ENCODE data around the gene SLC5A11. TPM values are rescaled to one million over a fixed set of nuclear protein-coding genes. Genes with fewer than 3 reads are reported as not detected.
"Not testable (repeated sequence)": the region's sequence is repeated elsewhere in the genome, so short reads cannot be mapped to it uniquely, and the experiment has no call there.

The SLC5A11 gene
- total RNA-seq, 2 donors from 2014 or later = 0.81 to 2.4 TPM

DNA sequence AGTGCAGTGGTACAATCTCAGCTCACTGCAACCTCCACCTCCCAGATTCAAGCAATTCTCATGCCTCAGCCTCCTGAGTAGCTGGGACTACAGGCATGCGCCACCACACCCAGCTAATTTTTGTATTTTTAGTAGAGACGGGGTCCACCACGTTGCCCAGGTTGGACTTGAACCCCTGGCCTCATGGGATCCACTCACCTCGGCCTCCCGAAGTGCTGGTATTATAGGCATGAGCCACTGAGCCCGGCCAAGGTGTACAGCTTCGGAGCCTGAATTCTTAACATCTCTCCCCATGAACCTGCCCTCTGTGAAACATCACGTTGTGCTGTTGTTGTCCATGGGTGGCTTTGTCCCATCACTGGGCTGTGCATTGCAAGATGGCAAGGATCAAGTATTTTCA is 11.1 kb downstream of the SLC5A11 start:
- H3K27me3 Mint-ChIP-seq = peaks cover 0 to 11% of the 10 kb centered on the region in 2 donors
- not testable (repeated sequence) for H3K9me3 Mint-ChIP-seq; H3K4me1 Mint-ChIP-seq (ENCODE audit: low read depth in 2 of 2); H3K4me3 Mint-ChIP-seq; H3K27ac Mint-ChIP-seq; H3K36me3 Mint-ChIP-seq; DNase-seq (ENCODE audit: low spot score); ATAC-seq

DNA sequence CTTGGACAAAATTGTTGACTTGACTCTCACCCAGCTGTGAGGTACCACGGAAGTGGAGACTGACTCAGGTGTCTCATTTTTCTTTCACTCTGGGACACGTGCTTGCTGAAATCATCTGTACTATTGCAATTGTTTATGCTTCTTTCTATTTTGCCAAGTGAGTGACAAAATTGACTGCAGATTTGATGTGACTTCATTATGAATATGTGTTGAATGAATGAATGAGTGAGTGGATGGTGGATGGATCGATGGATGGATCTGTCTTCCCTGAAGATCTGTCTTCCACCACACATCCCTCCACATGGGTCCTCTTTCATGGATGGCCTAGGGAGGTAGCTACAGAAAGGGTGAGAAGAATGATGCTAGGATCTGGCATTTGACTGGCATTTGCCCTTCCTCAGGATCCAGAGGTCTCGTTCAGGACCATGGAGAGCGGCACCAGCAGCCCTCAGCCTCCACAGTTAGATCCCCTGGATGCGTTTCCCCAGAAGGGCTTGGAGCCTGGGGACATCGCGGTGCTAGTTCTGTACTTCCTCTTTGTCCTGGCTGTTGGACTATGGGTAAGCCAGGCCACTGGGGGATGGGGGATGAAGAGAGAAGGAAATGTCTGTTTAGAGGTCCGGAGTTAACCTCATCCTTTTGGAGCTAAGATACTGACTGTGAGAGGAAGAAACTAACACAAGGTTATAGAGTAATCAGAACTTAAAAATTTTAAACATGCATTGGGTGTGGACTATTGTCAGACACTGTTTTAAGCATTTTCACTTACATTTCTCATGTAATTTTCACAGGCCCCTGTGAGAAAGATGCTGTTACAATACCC is 12.7 kb downstream of the SLC5A11 start:
- no peak for DNase-seq (ENCODE audit: low spot score)
- H3K4me3 Mint-ChIP-seq = no peak overlapping the region
- no peak for ATAC-seq
- H3K9me3 Mint-ChIP-seq = no peaks in the 10 kb centered on the region
- H3K27ac Mint-ChIP-seq = no peak overlapping the region
- H3K27me3 Mint-ChIP-seq = peaks cover 0 to 11% of the 10 kb centered on the region in 2 donors
- H3K36me3 Mint-ChIP-seq = no peaks in the 10 kb centered on the region
- no peaks in the 10 kb centered on the region for H3K4me1 Mint-ChIP-seq (ENCODE audit: low read depth in 2 of 2)

DNA sequence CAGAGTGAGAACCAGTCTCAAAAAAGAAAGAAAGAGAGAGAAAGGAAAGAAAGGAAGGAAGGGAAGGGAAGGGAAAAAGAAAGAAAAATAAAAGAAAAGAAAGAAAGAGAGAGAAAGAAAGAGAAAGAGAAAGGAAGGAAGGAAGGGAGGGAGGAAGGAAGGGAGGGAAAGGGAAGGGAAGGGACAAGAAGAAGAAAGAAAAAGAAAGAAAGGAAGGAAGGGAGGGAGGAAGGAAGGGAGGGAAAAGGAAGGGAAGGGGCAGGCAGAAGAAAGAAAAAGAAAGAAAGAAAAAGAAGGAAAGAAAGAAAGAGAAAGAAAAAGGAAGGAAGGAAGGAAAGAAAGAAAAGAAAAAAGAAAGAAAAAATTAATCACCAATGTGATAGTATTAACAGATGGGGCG is 15.7 kb downstream of the SLC5A11 start:
- H3K4me1 Mint-ChIP-seq (ENCODE audit: low read depth in 2 of 2) = no peaks in the 10 kb centered on the region
- no peak for ATAC-seq
- H3K36me3 Mint-ChIP-seq = peaks cover 13% of the 10 kb centered on the region
- H3K9me3 Mint-ChIP-seq = no peaks in the 10 kb centered on the region
- H3K4me3 Mint-ChIP-seq = no peak overlapping the region
- DNase-seq (ENCODE audit: low spot score) = no peak
- H3K27ac Mint-ChIP-seq = no peak overlapping the region
- peaks cover 5 to 11% of the 10 kb centered on the region in 2 donors for H3K27me3 Mint-ChIP-seq

DNA sequence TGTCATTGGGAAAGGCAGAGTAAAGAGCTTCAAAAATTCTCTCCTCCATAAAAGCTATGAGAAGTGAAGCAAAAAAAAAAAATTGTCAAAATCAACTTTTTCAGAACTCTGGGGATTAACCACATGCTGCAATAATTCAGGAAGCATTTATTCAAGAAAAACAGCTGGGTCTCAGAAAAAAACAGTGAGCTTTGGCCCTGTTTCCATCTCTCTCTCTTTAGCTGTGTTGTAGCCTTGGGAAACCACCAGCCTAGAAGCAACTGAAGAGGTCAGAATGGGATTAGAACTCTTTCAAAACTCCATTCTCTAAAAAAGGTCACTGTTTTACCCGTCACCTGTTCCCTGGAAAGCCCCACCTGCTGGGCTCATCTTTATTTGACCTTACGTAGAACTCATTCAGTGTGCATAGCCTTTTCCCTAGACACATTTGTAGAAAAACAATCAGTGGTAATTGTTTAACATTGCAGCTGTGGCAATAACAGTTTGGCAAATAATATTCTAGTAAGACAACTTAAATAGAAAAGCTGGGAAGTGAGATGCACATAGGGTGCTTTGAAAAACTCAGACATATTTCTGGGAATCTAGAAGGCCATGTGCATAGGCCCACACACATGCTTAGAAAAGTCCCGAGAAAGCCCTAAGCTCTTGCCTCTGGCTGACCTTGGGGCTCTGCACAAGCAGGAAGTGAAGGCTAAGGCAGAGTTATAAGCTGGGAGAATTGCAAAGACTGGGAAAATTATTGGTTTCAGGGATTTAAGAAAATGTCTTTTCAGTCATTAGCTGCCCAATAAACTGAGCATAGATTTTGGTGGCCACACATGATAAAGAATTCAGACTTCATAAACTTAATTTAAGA is 18.0 kb downstream of the SLC5A11 start:
- H3K27ac Mint-ChIP-seq = no peak overlapping the region
- DNase-seq (ENCODE audit: low spot score) (no peak), ATAC-seq (no peak)
- no peak overlapping the region for H3K4me3 Mint-ChIP-seq
- peaks cover 5% of the 10 kb centered on the region in 2 donors for H3K27me3 Mint-ChIP-seq
- no peaks in the 10 kb centered on the region for H3K9me3 Mint-ChIP-seq
- peaks cover 13% of the 10 kb centered on the region for H3K36me3 Mint-ChIP-seq
- H3K4me1 Mint-ChIP-seq (ENCODE audit: low read depth in 2 of 2) = no peaks in the 10 kb centered on the region

DNA sequence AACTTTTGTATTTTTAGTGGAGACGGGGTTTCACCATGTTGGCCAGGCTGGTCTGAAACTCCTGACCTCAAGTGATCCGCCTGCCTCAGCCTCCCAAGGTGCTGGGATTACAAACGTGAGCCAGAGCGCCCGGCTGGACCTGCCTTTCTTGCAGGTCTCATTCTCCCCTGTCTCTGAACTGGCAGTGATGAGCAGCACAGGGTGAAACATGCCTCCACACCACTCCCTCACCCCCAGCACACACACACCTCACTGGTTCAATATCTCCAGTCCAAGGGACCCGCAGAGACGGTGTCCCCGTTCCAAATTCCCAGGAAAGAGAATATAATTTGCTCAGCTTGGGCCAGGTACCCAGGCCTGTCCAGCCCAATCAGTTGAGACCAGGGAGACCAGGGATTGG is 23.3 kb downstream of the SLC5A11 start:
- DNase-seq (ENCODE audit: low spot score) (no peak), ATAC-seq (no peak)
- Mint-ChIP-seq H3K9me3 (no peaks in the 10 kb centered on the region), H3K4me3 (no peak overlapping the region), H3K27me3 (peaks cover 3 to 4% of the 10 kb centered on the region in 2 donors), H3K4me1 (ENCODE audit: low read depth in 2 of 2) (no peaks in the 10 kb centered on the region), H3K27ac (no peak overlapping the region), H3K36me3 (peaks cover 8% of the 10 kb centered on the region)

DNA sequence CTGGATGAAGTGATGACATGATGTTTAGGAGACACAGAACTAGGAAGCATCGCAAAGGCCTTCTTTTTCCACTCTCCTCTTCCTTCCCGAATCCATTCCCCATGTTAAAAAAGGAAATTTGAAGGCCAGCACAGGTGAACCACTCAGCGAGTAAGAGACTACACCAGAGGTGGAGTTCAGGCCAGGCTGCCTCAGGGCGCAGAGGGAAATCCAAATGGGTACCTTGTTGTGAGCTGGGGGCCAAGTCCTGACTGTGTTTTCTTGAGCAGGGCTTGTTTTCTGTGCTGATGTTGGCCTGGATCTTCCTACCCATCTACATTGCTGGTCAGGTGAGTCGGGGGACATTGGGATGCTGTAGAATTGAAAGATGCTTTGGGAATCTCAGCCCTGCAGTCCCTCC is 26.1 kb downstream of the SLC5A11 start:
- Mint-ChIP-seq H3K4me3 (no peak overlapping the region), H3K9me3 (no peaks in the 10 kb centered on the region), H3K27me3 (no peaks in the 10 kb centered on the region), H3K27ac (no peak overlapping the region), H3K4me1 (ENCODE audit: low read depth in 2 of 2) (no peaks in the 10 kb centered on the region), H3K36me3 (no peaks in the 10 kb centered on the region)
- ATAC-seq (no peak), DNase-seq (ENCODE audit: low spot score) (no peak)

DNA sequence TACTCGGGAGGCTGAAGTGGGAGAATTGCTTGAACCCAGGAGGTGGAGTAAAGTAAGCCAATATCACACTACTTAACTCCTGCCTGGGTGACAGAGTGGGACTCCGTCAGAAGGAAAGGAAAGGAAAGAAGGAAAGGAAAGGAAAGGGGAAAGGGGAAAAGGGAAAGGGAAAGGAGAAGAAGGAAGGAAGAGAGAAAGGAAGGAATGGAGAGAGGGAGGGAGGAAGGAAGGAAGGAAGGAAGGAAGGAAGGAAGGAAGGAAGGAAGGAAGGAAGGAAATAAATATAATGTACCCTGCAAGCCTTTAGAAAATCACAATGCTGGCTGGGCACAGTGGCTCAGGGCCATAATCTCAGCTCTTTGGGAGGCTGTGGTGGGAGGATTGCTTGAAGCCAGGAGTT is 27.3 kb downstream of the SLC5A11 start:
- H3K4me3 Mint-ChIP-seq = no peak overlapping the region
- no peak overlapping the region for H3K27ac Mint-ChIP-seq
- no peaks in the 10 kb centered on the region for H3K9me3 Mint-ChIP-seq
- no peak for ATAC-seq
- H3K27me3 Mint-ChIP-seq = no peaks in the 10 kb centered on the region
- H3K4me1 Mint-ChIP-seq (ENCODE audit: low read depth in 2 of 2) = no peaks in the 10 kb centered on the region
- DNase-seq (ENCODE audit: low spot score) = no peak
- H3K36me3 Mint-ChIP-seq = no peaks in the 10 kb centered on the region

DNA sequence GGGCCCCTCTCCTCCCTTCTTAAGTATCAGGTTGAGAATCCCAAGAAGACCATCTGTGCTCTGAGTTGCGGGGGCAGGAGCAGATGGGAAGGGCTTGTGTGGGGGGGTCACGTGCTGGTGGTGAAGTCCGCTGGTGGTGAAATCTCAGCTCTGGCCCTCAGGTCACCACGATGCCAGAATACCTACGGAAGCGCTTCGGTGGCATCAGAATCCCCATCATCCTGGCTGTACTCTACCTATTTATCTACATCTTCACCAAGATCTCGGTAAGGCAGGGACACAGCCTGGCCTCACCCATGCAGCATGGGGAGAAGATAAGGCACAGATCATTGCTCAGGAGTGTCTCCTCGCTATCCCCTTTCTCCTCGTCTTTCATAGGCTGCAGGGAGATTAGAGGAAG is 29.7 kb downstream of the SLC5A11 start:
- ATAC-seq = no peak
- Mint-ChIP-seq H3K27me3 (peaks cover 0 to 2% of the 10 kb centered on the region in 2 donors), H3K27ac (no peak overlapping the region), H3K4me1 (ENCODE audit: low read depth in 2 of 2) (no peaks in the 10 kb centered on the region), H3K9me3 (no peaks in the 10 kb centered on the region), H3K4me3 (no peak overlapping the region), H3K36me3 (no peaks in the 10 kb centered on the region)
- DNase-seq (ENCODE audit: low spot score) = no peak

DNA sequence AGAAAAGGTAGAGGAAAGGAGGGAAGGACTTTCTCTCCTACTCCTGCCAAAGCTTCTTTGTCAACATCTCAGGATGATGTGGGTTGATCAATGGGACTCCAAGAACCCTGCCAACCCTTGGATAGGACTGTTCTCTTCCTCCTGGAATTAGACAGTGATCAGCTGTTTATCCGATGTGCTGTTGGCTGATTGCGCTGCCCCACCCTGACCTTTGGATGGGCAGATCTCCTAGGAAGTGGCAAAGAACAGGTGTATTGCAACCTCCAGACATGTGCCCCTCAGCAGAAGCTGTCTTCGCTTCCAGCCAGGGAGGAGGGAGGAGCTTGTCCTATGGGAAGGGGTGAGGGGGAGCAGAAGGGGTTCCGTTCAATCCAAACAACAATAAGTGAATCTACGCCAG is 30.5 kb downstream of the SLC5A11 start:
- no peaks in the 10 kb centered on the region for H3K4me1 Mint-ChIP-seq (ENCODE audit: low read depth in 2 of 2)
- H3K9me3 Mint-ChIP-seq = no peaks in the 10 kb centered on the region
- H3K36me3 Mint-ChIP-seq = no peaks in the 10 kb centered on the region
- H3K27me3 Mint-ChIP-seq = peaks cover 0 to 4% of the 10 kb centered on the region in 2 donors
- ATAC-seq (no peak), DNase-seq (ENCODE audit: low spot score) (no peak)
- no peak overlapping the region for H3K4me3 Mint-ChIP-seq
- no peak overlapping the region for H3K27ac Mint-ChIP-seq

DNA sequence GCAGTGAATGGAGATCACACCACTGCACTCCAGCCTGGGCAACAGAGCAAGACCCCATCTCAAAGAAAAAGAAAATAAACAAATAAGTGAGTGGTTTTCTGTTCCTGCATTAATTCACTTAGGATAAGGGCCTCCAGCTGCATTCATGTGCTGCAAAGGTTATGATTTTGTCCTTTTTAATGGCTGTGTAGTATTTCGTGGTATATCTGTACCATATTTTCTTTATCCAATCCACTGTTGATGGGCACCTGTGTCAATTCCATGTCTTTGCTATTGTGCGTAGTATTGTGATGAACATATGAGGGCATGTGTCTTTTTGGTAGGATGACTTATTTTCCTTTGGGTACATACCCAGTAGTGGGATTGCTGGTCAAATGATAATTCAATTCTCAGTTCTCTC is 33.9 kb downstream of the SLC5A11 start:
- no peaks in the 10 kb centered on the region for H3K9me3 Mint-ChIP-seq
- no peaks in the 10 kb centered on the region for H3K4me1 Mint-ChIP-seq (ENCODE audit: low read depth in 2 of 2)
- DNase-seq (ENCODE audit: low spot score) = no peak
- ATAC-seq = no peak
- no peak overlapping the region for H3K4me3 Mint-ChIP-seq
- H3K27me3 Mint-ChIP-seq = peaks cover 0 to 4% of the 10 kb centered on the region in 2 donors
- H3K36me3 Mint-ChIP-seq = no peaks in the 10 kb centered on the region
- no peak overlapping the region for H3K27ac Mint-ChIP-seq

DNA sequence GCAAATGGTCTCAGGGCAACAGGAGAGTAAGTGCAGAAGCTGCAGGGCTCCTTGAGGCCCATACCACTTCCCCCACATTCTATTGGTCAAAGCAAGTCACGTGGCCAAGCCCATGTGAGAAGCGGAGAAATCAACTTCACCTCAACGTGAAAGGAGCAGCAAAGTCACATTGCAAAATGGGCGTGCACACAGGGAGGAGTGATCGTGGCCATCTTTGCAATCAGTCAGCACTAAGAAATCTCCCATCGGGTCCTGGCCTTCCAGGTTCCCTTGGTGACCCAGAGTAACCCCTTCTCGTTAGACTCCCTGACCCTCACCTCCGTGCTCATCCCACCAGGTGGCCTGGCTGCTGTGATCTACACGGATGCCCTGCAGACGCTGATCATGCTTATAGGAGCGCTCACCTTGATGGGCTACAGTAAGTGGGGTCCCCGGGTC is 38.0 kb downstream of the SLC5A11 start:
- no peaks in the 10 kb centered on the region for H3K36me3 Mint-ChIP-seq
- H3K9me3 Mint-ChIP-seq = no peaks in the 10 kb centered on the region
- no peaks in the 10 kb centered on the region for H3K4me1 Mint-ChIP-seq (ENCODE audit: low read depth in 2 of 2)
- DNase-seq (ENCODE audit: low spot score) (no peak), ATAC-seq (no peak)
- H3K4me3 Mint-ChIP-seq = no peak overlapping the region
- H3K27me3 Mint-ChIP-seq = peaks cover 0 to 8% of the 10 kb centered on the region in 2 donors
- no peak overlapping the region for H3K27ac Mint-ChIP-seq

DNA sequence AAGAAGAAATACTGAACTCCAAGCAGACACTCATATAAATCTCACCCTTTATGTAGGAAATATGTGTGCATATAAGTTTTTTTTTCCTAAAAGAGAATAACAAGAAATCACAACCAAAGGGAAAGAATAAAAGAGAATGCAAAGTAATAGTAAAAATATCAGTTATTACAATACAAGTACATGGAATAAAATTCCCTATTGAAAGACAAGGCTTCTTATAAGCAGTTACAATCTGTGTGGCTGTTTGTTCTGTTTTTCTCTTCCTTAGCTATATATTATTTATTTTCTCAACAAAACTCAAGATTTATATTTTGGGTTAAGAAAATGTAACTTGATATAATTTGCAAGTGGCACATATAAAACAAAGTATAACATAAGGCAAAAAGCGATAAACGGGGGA is 41.7 kb downstream of the SLC5A11 start:
- Mint-ChIP-seq H3K27ac (no peak overlapping the region), H3K4me1 (ENCODE audit: low read depth in 2 of 2) (no peaks in the 10 kb centered on the region), H3K36me3 (no peaks in the 10 kb centered on the region), H3K27me3 (peaks cover 0 to 19% of the 10 kb centered on the region in 2 donors), H3K9me3 (no peaks in the 10 kb centered on the region), H3K4me3 (no peak overlapping the region)
- DNase-seq (ENCODE audit: low spot score) (no peak), ATAC-seq (no peak)

DNA sequence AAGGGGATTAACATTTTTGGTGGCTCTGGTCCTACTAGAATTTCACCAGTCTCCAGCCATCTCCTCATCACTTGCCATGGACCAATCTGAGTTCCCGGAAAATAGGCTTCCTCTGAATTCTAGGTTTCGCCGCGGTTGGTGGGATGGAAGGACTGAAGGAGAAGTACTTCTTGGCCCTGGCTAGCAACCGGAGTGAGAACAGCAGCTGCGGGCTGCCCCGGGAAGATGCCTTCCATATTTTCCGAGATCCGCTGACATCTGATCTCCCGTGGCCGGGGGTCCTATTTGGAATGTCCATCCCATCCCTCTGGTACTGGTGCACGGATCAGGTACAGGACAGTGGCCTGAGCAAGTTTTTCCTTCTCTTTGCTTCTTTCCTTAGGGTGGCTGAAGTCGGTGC is 45.0 kb downstream of the SLC5A11 start:
- no peaks in the 10 kb centered on the region for H3K4me1 Mint-ChIP-seq (ENCODE audit: low read depth in 2 of 2)
- ATAC-seq (no peak), DNase-seq (ENCODE audit: low spot score) (no peak)
- peaks cover 0 to 17% of the 10 kb centered on the region in 2 donors for H3K27me3 Mint-ChIP-seq
- H3K27ac Mint-ChIP-seq = no peak overlapping the region
- H3K4me3 Mint-ChIP-seq = no peak overlapping the region
- no peaks in the 10 kb centered on the region for H3K36me3 Mint-ChIP-seq
- no peaks in the 10 kb centered on the region for H3K9me3 Mint-ChIP-seq

DNA sequence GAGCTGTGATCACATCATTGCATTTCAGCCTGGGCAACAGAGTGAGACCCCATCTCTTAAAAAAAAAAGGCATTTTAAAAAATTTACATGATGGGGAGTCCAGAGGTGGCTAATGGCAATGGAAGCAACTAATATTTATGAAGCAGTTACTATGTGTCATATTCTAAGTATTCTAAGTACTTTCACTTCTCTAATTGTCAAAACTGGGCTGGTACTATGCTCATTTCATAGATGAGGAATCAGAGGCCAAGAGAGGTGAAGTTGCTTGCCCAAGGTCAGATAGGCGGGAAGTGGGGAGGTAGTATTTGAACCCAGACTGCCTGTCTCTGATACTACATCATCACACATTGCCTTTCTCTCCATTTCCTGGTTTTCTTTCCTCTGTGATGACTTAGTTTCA is 50.7 kb downstream of the SLC5A11 start:
- Mint-ChIP-seq H3K27ac (no peak overlapping the region), H3K4me1 (ENCODE audit: low read depth in 2 of 2) (no peaks in the 10 kb centered on the region), H3K27me3 (peaks cover 0 to 5% of the 10 kb centered on the region in 2 donors), H3K9me3 (no peaks in the 10 kb centered on the region), H3K4me3 (no peak overlapping the region), H3K36me3 (no peaks in the 10 kb centered on the region)
- no peak for ATAC-seq
- no peak for DNase-seq (ENCODE audit: low spot score)

Data from natural killer cell treated with Interleukin-12 subunit alpha and Interleukin-12 subunit beta and Interleukin-15 and Interleukin-18, amount 100 ng/mL, for 72 hours (primary cell).